Activated CD4-positive, alpha-beta T cell treated with anti-CD3 and anti-CD28 coated beads for 4 hours (primary cell): ENCODE measurements around the gene CA10.

Source experiments
- DNase-seq, 2 donors: peaks; one replicate each; pipeline ENCODE4 v3.0.0-alpha.2; 2020

CA10 gene

DNA sequence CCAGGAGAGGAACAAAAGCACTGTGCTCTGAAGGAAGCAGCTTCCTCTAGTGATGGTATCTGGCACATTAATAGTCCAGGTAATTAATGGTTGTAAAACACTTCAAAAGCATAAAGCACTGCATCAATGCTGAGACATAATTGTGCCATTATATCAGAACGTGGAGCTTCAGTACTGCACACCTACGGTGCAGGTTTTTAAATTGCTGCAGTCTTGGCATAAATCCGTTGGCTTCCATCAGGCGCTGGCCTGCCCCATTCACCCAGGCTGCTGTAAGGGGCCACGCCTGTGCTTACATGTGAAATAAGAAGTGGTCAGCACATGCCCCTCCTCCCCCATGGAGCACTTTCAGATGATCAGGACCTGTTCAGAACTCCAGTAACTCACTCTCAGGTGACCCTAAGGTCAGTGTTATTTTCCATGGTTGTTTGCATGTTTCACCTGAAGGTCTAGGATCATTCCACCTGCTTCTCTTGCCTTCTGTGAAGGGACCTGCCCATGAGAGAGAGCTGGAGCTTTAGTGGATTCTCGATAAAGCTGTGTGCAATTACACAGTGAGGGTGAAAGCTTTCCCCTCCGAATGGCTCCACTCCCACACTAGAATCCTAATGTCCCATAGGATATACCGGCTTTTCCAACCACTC, 345.3 kb downstream of the CA10 start:
- DNase-seq: no peak

- DNase-seq: no peak
Measured at GRCh38 chr17:51807460-51807859, 351.1 kb downstream of the CA10 start.

DNA sequence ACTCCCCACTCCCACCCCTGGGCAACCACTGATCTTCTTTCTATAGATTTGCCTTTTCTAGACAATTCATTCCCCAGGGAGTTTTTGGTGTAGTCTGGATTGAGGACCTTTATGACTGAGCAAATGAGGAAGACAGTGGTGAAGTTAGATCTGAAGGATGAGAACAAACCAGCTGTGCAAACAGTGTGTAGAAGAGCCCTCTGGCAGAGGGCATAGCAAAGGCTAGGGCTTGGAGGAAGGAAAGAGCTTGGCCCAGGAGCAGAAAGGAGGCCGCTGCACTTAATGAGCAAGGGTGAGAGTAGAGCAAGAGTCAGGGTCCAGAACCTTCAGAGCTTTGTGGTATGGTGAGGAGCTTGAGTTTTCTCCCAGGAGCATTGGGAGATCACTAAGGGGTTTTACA, 352.7 kb downstream of the CA10 start:
- DNase-seq: no peak

- no peak for DNase-seq
Measured at GRCh38 chr17:51805185-51805584, 353.3 kb downstream of the CA10 start.

DNA sequence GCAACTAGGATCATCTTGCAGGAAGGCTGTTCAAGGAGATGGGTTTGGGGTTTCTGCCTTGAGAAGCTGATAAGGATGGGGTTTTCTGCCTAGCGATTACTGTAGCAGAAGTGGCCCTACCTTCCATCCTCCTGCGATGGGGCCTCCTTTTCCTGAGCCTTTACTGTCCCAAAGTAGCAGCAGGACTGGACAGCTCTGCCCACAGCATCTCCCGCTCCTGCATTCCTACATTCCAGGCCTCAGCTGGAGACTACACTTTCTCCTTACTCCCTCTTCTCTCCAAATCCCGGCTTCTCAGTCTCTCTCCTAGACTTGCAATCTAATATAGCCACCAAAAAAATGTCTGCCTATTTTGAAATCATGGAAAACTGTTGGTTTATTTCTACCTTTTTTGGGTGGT, 355.4 kb downstream of the CA10 start:
- no peak for DNase-seq

GRCh38 chr17:51802544-51802943, 356.0 kb downstream of the CA10 start:
- DNase-seq: no peak

- DNase-seq: no peak
Measured at GRCh38 chr17:51801626-51802025, 356.9 kb downstream of the CA10 start.

DNA sequence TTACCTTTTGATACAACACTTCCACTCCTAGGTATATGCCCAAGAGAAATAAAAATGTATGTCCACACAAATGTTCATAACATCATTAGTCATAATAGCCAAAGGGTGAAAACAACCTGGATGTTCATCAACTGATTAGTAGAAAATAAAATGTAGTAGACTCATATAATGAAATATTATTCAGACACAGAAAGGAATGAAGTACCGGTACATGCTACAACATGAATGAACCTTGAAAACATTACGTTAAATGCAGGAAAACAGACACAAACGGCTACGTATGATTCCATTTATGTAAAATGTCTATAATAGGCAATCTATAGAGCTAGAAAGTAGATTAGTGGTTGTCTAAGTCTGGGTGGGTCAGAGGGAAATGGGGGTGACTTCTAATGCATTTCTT, 358.5 kb downstream of the CA10 start:
- no peak for DNase-seq

- no peak for DNase-seq
Measured at GRCh38 chr17:51799240-51799639, 359.3 kb downstream of the CA10 start.

DNA sequence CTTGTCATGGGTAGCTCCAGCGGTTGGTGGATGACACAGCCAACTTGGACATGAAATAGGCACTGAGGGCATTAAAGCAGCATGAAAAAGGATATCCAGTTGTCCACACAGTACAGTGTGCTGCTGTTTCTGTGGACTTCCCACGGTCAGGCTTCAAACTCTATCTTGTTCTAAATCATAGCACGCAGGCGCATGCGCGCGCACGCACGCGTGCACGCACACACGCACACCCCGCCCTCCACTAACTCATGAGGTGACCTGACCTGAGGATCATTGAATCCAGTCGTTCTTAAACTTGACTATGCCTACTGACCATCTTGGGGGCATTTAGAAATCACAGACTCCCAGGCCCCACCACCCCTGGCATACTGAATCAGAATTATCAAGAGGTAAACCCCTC, 361.4 kb downstream of the CA10 start:
- no peak for DNase-seq

DNA sequence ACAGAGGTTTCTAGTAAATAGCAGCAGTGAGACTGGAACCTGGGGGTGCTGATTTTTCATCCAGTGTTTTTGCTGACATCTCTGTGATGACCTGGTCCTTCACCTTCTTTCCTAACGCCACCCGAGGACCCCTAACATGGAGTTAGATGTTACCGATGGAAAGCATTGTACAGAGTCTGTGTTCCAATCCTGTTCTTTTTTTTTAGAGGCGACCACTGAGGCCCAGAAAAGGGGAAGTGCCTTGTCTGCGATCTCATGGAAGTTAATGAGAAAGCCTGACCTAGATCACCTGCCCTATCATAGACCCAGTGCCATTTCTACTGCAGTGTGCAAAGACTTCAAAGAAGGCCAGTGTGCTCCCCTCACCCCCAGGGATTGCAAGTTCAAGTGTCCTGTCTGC, 362.5 kb downstream of the CA10 start:
- DNase-seq: no peak

DNA sequence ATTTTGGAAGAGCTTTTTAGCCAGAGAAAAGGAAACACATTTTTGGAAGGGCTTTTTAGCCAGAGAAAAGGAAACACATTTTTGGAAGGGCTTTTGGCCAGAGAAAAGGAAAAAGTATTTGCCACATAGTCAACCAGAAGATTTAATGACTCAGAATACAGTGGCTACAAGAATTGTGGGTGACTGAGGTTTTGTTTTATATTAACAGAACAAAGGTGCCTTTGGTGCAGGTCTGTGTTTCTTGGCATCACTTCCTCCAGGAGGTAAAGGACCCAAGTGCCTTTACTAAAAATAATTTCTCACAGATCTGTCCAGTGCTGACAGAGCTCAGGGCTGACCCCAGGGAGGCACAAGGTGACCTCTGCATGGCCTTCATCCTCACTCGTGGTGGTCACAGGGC, 363.1 kb downstream of the CA10 start:
- DNase-seq: no peak

- no peak for DNase-seq
Measured at GRCh38 chr17:51794466-51794865, 364.0 kb downstream of the CA10 start.

DNA sequence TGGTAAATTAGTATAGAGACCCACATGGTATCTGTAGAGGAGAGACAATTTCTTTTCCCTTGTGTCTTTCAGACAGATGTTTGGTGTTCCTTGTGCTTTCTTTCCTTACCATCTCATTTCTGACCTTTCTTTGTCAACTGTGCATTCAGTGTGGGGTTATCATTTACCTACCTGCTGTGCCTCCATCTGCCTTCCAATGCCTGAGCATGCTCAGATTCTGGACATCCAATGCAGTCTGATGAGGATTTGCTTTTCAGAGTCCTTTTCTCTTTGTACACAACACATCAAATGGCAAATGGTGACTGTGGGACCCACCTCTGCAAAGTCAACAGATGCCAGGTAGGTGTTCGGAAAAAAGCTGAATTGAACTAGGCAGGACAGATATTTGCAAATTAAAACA, 364.8 kb downstream of the CA10 start:
- no peak for DNase-seq

GRCh38 chr17:51778842-51779241, 379.7 kb downstream of the CA10 start:
- no peak for DNase-seq

GRCh38 chr17:51770027-51770759, 388.3 kb downstream of the CA10 start:
- no peak for DNase-seq

- no peak for DNase-seq
Measured at GRCh38 chr17:51769231-51769630, 389.3 kb downstream of the CA10 start.

- DNase-seq: no peak
Measured at GRCh38 chr17:51768706-51769105, 389.8 kb downstream of the CA10 start.

- no peak for DNase-seq
Measured at GRCh38 chr17:51767287-51767686, 391.2 kb downstream of the CA10 start.

GRCh38 chr17:51765282-51766135, 393.0 kb downstream of the CA10 start:
- DNase-seq: no peak

DNA sequence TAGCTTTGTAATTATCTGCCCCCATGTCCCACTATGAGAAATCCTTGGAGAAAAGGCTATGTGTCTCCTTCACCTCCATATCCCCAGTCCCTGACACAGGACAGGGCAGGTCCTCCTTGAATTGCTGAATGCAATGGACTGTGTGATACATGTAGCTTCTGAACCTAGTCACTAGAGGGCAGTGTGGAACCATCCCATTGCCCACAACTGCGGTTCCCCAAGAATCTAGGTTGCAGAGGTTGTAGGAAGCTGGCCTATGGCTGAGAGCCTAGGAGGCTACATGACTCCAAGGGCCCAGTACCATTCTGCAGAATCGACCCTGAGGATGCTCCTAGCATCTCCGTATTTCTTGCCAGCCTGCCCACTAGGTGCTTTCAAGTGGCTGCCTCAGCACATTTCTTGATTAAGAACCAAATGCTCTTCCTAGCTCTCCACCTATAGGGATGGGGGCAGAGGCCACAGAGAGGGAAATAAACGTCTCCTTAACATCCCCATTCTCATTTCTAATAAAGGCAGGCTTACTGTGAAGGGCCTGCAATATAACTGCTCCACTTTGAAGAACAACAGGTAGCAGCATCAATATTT, 394.0 kb downstream of the CA10 start:
- peak; percentile 15 to 25 for DNase-seq

DNA sequence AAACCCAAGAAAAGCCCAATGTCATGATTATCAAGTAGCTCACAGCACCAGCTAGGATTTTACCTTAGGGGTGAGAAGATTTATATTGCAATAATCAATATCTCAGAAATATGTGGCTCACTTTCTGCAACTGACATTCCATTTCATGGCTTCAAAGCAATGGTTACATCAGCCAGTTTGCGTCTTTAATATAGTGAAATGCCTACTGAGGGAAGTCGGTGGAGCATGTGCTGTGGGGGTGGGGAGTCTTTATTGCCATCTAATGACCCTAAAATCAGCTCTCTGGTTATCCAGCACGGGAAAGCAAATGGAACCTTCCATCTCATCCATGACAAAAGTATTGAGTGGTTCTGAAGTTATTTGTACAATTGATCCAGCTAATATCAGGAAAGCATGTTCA, 395.5 kb downstream of the CA10 start:
- DNase-seq: no peak

DNA sequence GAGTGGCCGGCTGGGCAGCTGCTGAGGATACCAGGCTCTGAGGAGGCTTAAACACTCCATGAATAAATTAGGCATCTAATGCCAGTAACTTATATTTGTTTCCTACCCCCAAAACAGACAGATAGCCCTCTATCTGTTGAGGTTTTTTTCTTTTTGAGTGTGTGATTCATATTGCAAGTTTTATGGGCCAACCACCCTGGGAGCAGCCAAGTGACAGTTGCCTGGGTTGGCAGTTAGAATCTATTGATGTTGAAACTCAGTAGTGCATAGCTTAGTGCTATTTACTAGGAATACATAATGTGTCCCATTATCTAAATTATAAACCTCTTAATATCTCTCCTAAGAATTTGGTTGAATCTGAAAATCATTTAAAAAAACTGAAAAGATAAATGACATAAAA, 397.4 kb downstream of the CA10 start:
- DNase-seq: no peak

DNA sequence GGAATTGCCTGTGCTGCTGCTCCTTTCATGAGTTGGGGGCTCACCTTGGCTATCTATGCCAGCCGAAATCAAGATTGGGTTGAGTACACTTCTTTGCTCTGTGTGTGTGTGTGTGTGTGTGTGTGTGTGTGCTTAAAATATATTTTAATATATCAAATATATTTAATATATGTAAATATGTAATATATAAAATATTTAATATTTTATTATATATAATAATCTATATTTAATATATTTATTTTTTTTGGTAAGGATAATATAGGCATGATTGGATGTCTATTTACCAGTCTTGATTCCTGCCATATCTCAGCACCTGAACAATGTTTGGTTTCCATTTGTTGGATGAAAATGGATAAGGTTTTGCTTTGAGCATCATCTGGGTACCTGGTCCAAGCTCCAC, 399.3 kb downstream of the CA10 start:
- DNase-seq: no peak
